Stimulated activated CD8-positive, alpha-beta memory T cell treated with anti-CD3 and anti-CD28 coated beads, Interleukin-12 subunit alpha, Interleukin-12 subunit beta, amount 100 ng/mL, for 1 hour (primary cell): ENCODE measurements around the gene CWC25.
A peak's percentile ranks its signal among the peaks of the same experiment; 100 is the strongest.
"Not testable (repeated sequence)": the region's sequence is repeated elsewhere in the genome, so short reads cannot be mapped to it uniquely, and the experiment has no call there.

Experiments used
- DNase-seq: peaks from one replicate; pipeline ENCODE4 v3.0.0-alpha.2; 2020; ENCODE audit warnings: low read depth

Gene CWC25

DNA sequence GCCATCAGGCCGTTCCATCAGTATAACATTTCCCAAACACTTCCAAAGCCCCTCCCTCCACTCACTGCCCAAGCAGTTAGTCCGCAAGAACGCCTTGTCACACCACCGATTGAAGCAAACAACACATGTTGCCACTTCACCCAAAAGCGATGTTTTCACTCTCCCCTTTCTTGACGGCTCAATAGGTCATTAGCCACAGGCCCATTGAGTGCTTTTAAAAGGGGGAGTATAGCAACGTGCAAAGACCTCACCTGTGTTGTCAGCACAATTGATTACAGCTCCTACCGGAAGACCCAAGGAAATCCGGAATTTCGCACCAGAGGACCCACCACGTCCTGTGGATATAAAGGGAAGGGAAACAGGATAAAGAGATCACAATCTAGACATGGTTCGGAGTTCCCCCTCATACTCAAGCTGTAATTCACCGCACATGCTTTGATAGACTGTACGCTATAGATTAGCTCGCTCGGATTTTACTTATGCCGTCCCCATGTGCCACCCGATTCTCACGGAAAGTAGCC is 27.7 kb upstream of the CWC25 start:
- no peak for DNase-seq

DNA sequence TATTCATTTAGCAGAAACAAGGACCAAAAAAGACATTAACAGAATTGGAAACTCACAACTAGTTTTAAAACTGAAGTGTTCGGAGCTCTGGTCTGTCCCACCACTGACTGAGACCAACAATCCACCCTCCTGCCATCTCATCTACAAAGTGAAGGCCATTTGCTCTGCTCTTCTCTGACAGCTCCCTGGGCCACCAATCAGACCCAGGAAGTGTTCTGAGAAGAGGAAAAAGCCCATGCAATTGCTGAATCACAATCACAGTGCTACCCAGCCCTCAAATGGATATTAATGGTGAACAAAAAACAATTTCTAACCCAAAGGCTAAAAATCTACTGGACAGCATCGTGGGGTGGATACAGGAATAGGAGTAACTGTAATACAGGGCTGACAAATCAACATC is 26.3 kb upstream of the CWC25 start:
- no peak for DNase-seq

DNA sequence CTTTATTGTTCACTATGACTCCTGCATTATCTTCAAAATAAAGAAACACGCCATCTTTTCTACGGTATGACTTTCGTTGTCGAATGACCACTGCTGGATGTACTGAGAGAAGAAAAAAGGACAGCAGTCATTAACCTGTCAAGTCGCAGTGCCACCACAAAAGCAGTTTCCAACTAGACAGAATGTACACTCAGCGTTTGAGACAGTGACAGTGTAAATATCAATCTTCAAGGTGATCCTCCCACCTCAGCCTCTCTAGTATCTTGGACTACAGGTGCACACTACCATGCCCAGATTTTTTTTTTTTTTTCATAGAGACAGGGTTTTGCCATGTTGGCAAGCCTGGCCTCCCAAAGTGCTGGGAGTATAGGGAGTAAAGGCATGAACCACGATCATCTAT is 25.3 kb upstream of the CWC25 start:
- DNase-seq, result no peak

DNA sequence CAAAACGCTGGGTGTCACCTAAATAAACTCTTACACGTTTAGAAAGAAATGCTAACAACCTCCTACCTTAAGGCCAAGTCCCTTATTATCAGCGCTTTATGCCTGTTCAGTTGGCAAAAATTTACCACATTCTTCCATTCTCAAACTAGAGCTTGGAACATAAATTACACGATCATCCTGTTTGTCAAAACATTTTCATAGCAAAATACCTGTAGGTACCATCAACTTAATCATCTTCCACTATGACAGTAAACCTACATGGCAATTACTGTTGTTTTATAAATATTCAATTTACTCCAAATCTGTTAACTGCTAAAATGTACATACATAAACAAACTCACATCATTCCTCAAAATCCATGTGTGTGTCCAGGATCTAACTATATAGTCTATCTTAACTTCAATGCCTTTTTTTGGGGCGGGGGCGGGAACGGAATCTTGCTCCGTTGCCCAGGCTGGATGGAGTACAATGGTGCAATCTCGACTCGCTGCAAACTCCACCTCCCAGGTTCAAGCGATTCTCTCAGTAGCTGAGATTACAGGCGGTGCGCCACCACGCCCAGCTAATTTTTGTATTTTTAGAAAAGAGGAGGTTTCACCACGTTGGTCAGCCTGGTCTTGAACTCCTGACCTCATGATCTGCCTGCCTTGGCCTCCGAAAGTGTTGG is 24.0 kb upstream of the CWC25 start:
- DNase-seq, result no peak

DNA sequence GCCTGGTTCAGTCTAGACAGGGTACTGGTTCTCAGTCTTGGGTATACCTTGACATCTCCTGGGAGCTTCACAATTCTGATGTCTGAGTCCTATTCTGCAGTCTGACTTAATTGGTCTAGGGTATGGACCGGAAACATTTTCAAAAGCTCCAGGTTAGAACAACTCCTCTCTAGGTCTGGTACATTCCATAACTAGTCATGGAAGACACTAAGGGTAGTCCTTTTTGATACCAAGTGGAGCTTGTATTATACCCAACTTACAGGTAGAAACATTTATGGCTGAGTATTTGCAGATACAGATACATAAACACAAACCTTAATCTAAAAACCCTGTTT is 23.4 kb upstream of the CWC25 start:
- no peak for DNase-seq

DNA sequence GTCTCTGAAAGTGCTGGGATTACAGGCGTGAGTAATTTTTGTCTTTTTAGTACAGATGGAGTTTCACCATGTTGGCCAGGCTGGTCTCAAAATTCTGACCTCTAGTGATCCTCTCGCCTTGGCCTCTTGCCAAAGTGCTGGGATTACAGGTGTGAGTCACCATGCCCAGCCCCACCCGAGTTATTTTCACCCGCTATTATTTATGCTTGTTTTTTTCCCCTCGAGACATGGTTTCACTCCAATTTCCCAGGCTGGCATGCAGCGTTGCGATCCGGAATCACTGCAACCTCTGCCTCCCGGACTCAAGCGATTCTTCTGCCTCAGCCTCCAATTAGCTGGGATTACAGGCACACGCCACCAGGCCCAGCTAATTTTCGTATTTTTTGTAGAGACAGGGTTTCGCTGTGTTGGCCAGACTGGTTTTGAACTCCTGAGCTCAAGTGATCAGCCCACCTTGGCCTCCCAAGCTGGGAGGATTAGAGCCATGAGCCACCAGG is 19.2 kb upstream of the CWC25 start:
- no peak for DNase-seq

DNA sequence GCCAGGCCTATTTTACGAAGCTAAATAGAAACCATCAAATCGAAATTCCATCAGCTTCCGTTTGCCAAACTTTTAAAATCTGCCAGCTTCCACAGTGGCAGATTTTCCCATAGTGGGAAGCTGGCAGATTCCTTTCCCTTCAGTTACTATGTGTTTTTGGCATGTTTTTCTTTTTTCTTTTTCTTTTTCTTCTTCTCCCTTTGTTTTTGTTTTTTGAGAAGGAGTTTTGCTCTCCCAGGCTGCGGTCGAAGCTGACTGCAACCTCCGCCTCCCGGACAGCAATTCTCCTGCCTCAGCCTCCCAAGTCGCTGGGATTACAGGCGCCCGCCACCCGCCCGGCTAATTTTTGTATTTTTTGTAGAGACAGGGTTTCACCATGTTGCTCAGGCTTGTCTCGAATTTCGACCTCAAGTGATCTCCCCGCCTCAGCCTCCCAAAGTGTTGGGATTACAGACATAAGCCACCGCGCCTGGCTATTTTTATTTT is 684 bp upstream of the CWC25 start:
- DNase-seq, result no peak

DNA sequence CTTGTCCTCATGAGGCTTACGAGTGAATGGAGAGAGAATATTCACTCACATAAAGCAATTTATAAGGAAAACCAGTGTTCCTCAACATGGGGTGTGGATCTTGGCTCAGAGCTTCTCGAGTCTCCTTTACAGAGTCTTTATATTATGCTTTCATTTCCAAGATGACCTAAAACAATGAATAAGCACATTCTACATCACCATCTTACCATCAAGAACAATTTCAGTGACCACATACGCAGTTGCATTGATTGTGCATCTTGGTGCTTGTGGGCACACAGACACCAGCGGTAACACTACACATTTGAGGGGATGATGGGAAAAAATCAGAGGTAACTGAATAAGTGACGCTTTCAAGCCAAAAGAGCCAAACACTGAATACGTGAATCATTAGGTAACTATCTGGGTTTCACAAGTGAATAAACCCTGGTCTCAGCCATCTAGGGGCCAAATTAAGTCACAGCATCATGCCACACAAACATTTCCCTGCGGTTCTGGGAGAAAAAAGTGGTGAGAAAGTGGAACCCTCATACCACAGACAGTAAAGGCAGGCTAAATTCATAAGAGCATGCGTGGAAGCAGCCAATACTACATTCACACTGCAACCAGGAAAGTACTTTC is 9.4 kb downstream of the CWC25 start:
- no peak for DNase-seq

DNA sequence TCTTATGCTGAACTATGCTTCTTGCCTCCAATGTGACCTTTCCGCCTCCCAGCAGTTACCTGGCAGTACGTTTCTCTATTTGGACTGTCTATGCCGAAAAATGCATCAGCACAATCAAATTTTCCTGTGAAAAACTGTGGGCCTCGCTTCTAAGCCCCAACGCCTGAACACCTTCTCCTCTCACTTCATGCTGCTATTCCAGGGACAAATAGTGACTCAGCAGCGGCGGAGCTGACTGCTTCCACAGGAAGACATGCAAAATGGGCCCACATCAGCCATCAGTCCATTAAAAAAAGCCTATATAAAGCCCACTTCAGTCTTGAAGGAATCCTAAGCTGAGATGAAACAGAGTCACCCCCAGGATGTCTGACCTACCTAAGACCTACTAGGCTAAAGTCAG is 15.3 kb downstream of the CWC25 start:
- no peak for DNase-seq

DNA sequence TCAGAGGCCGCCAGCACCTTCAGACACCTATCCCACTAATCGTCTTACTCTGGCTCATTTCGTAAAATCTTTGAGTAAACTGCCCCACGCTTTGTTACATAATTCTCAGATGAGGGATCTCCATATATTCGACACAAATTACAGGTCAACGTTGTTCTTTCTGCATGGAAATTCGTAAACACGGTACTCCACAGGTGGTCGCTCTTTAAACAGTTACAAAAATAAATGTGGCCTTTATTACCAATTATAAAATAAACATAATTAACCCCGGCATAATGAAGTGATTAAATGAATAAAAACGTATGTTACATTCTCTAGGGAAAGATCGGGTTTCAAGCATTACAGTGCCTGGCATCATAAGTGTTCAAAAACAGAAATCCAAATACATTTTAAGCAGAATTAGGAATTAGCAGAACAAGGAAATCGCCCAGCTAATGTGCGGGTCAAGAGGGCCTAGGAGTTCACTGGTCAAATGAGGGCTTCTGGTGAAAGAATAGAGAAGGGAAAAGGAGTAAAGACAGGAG is 24.8 kb downstream of the CWC25 start:
- no peak for DNase-seq

DNA sequence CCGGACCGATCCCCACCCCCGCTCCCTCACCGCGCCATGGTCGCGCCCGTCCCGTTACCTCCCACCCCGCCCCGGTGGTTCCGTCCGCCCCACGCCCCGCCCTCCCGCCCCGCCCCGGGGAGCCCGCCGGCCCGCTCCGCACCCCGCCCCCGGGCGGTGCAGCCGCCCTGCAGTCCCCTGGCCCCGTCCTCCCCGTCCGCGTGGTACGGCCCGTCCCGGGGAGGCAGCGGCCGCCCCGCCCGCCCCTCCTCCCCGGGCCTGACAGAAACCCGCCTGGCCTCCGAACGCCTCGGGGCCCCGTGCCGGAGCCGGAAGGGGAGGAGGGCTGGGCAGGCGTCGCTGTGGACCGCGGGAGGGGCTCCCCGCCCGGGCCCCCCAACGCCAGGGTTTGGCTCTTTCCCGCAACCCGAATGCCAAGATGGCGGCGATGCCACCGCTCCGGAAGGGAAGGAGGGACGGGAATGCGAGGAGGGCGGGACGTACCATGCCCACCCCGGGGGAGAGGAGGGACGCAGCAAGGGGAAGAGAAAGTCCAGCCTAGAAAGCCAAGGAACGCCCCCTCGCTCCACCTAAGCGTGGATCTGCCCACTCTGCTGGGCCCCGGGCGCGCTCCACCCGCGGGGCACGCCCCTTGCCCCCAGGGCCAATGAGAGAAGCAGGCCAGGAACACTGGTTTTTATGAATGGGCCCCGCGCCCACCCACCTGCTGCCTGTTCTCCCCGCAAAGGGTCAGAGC is 25.5 kb downstream of the CWC25 start, which contains the start of gene PIP4K2B:
TSS of gene PIP4K2B (minus strand) at position 56 of the 736 bp plus-strand sequence. CDS start 132 bp downstream, outside the sequence.
- DNase-seq, result peak; percentile 65

DNA sequence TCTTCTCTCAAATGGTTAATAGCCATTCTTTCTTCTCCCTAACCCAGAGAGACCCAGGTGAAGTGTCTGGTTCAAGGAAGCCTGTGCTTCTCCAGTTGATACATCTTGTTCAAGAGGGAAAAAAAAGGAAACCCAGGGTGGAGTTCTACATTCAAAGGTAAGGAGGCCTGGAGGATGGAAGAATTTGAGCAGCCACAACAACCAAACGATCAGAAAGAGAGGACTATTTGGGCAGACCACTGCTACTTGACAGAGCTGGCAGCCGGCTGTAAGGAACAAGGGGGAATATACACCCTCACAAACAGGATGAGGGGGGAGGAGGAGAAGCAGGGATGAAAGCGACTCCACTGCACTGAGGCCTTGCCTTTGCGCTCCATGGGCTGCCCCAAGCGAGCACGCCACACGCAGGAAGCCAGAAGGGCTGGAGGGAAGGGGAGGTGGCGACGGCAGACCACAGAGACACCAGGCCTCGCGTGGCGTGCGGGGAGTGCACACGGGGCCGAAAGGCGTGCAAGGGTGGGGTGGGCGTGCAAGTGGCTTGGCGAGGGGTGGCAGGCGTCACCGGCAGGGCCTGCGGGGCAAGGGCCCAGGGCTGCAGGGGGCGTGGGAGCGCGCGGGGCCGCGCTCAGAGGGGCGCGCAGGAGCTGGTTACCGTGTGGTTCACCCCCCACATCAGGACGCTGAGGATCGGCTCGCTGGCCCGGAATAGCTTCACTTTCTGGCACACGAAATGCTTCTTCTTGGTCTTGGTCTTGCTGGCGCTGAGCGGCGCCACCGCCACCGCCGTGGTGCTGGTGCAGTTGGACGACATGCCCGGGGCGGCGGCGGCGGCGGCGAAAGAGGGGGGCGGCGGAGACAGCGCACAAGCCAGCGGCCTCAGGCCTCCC is 26.3 kb downstream of the CWC25 start:
- DNase-seq, result peak; percentile 23

DNA sequence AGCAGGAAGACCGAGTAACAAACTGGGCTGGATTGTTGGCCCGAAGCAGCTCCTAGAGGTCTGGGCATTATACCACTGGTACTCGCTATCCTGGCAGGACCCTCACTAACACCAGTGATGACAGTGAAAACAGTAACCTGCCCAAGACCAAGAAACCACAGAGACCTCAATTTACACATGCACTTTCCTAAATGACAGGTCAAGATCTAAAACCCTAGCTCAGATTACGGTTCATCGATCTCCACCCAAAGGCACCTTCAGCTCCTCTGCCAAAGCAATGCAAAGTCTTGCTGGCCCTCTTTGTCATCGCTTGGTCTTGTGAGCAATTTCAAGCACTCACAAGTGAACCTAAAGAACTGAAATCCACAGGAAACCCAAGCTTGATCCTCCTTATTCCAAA is 27.3 kb downstream of the CWC25 start:
- DNase-seq, result no peak

DNA sequence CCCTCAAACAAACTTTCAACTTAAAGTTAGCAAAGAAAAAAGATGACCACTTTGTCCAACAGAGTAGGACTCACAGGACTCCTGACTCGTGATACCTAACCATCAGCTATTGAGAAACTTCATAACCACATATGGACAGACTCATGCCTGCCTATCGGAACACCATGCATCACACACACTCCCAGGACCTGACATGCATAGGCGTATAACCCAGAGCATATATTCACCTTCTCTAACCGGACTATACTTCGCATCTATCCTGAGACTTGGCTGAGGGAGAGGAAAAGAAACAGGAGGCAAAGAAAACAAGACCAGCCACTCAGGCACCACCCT is 28.0 kb downstream of the CWC25 start:
- no peak for DNase-seq

DNA sequence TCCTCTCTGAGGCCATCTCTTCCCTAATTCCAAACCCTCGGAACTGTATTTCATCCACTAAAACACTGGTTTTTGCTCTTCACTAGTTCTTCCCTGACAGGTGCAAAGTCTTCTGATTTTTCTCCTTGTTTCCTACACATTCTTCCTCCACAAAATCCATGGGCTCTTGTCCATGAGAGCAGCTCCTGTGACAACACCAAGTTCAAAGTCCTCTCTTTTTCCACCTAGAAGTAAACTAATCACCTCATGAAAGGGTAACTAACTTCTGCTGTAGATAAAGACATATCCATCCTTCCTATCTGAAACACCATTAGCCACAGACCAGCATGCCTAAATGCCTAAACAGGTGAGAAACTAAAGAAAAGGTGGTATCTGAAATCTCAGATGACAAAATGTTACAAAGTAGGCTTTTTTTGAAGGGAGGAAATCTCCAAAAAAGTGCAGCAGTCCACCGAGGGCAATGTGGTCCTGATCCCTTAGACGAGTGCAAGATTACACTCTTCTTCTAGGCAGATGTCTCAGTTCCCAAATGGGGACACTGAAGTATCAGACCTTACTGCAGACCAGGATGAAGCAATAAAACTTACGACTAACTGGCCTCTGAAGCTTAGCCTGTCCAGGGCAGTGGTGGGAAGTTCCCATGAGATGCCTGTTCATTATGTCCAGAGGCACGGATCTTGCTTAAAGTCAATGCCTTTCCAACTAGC is 28.5 kb downstream of the CWC25 start:
- DNase-seq, result no peak

DNA sequence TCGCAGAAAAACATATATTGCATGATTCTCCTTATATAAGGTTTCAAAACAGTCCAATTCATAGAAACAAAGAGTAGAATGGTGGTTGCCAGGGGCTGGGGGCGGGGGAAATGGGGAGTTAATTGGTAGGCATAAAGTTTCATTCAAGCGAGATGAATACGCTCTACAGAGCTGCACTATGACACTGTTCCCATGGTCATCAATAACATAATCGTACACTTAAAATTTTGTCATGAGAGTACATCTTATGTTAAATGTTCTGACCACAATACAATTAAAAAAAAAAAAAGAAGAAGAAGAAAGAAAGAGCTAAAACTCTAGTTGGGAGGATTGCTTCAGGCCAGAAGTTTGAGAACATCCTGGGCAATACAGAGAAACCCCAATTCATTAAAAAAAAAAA is 30.9 kb downstream of the CWC25 start:
- DNase-seq, result no peak

DNA sequence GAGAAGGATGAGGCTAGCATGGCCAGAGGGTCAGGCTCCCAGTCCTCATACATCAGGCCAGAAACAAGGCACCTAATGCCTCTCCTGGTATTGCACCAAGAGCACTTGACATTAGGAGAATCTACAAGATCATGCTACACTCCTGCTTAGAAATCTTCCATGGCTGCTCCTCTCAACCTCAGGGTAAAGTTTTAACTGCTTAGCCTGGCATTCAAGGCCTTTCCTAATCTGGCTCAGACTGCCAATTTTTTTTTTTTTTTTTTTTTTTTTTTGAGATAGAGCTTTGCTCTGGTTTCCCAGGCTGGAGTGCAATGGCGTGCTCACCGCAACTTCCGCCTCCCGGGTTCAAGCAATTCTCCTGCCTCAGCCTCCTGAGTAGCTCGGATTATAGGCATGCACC is 34.0 kb downstream of the CWC25 start:
- no peak for DNase-seq

DNA sequence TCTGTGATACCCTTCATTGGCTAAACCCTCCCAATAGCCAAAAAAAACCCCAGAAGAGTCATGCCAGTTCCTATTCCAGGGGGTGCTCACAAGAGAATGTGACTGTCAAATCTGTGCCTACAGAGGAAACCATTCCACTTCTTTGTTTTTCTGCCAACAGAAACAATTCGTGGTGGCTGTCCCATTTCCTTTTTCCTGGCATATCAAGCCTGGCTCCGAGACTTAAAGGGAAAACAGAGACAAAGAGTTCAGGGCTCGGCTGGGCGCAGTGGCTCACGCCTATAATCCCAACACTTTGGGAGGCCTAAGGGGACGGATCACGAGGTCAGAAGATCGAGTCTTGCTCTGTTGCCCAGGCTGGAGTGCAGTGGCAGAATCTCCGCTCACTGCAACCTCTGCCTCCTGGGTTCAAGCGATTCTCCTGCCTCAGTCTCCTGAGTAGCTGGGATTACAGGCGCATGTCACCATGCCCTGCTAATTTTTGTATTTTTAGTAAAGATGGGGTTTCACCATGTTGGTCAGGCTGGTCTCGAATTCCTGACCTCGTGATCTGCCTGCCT is 34.9 kb downstream of the CWC25 start:
- DNase-seq, result not testable (repeated sequence)

DNA sequence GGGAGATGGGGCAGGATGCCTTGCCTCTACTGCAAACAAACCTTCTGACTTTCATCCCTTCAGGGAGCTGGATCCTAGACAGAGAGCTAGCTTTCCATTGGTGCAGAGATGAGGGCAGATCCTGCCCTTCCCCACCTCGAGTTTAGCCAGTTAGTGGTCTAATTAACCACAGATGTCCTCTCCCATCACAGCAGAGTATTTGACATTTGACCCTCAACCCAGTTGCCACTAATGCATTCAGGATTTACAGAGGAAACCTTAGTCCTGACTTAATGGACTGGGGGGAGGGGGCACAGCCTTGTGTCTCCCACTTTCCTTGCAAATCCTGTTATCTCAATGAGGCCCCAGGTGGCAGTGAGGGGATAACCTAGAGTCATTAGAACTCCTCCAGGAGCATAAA is 35.9 kb downstream of the CWC25 start:
- DNase-seq, result no peak

DNA sequence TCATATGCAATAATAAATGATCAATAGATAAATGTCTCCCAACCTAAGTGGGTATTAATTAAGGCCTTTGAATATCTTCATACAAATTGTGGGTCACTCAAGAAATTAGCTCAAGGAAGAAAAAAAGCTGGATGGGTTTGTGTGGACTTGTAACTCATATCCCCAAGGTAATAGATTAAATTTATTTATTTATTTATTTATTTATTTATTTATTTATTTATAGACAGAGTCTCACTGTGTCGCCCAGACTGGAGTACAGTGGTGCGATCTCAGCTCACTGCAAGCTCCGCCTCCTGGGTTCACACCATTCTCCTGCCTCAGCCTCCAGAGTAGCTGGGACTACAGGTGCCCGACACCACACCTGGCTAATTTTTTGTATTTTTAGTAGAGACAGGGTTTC is 37.1 kb downstream of the CWC25 start:
- DNase-seq, result not testable (repeated sequence)

DNA sequence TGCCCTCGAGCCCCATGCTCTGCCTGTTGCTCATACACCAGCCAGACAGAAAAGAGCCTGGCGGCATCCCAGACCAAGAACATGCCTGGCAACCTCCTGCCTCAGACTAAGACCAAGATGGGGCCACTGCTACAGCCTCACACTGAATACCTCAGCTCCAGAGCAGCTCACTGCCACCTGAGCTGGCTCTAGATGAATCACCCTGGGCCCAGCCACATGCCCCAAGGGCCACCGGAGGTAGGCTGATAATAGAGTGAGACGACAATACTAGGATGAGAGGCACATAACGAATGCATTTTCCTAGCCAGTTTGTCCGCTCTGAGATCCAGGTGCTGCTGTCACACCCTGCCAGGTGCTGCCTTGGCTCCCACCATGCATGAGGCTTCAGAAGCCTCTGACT is 38.7 kb downstream of the CWC25 start:
- no peak for DNase-seq
